Suppressor macrophage treated with lipopolysaccharide for 4 hours (primary cell): Measurements from ENCODE around the gene IL17REL.
"Not testable (repeated sequence)": the region's sequence is repeated elsewhere in the genome, so short reads cannot be mapped to it uniquely, and the experiment has no call there.

Source experiments
- DNase-seq: peaks from one replicate; pipeline ENCODE4 v3.0.0-alpha.2; 2020

The IL17REL gene

GRCh38 chr22:49983148-49984042 is 29.2 kb downstream of the IL17REL start:
- no peak for DNase-seq

- not testable (repeated sequence) for DNase-seq
Observed at GRCh38 chr22:49981799-49982198, 30.8 kb downstream of the IL17REL start.

- peak; percentile 88 for DNase-seq
Observed at GRCh38 chr22:49979587-49980264, 32.8 kb downstream of the IL17REL start.

- DNase-seq: no peak
Observed at GRCh38 chr22:49977578-49977977, 35.0 kb downstream of the IL17REL start.

- peak; percentile 80 for DNase-seq
Observed at GRCh38 chr22:49976439-49977175, 36.0 kb downstream of the IL17REL start.

GRCh38 chr22:49975543-49976389 is 36.8 kb downstream of the IL17REL start:
- DNase-seq: peak; percentile 41

- DNase-seq: no peak
Observed at GRCh38 chr22:49973018-49973961, 39.3 kb downstream of the IL17REL start.

GRCh38 chr22:49972163-49973017 is 40.2 kb downstream of the IL17REL start:
- DNase-seq: peak; percentile 6

- DNase-seq: peak; percentile 95
Observed at GRCh38 chr22:49971232-49972162, 41.1 kb downstream of the IL17REL start.

GRCh38 chr22:49970528-49971231 is 41.9 kb downstream of the IL17REL start:
- peak; percentile 99 for DNase-seq

- peak; percentile 24 for DNase-seq
Observed at GRCh38 chr22:49969751-49970527, 42.6 kb downstream of the IL17REL start.

- DNase-seq: peak; percentile 25
Observed at GRCh38 chr22:49968831-49969661, 43.5 kb downstream of the IL17REL start.

- peak; percentile 23 for DNase-seq
Observed at GRCh38 chr22:49968313-49968830, 44.2 kb downstream of the IL17REL start.

- DNase-seq: no peak
Observed at GRCh38 chr22:49967706-49968208, 44.8 kb downstream of the IL17REL start.

- DNase-seq: peak; percentile 98
Observed at GRCh38 chr22:49966774-49967705, 45.5 kb downstream of the IL17REL start.
